GM18526 (cell line): ENCODE results near the gene FUT2.

Experiments used
- POLR2A ChIP-seq: IDR thresholded peaks from 3 replicates; pipeline ENCODE4 v1.6.1; 2011; ENCODE audit not compliant: insufficient read length; ENCODE audit errors: extremely low read depth

FUT2 gene

GRCh38 chr19:48695743-48696352, at the start of gene FUT2:
Gene FUT2 (plus strand): TSS chr19:48695971. CDS start chr19:48702957, 6,986 bp downstream.
- TF ChIP-seq POLR2A, result no peak

- TF ChIP-seq POLR2A, result no peak
These were observed 49.6 kb upstream of the FUT2 start, which contains the start of gene CA11 for GRCh38 chr19:48646001-48646721. Gene CA11 (minus strand): TSS chr19:48646187. CDS start chr19:48645632, 555 bp downstream.

- TF ChIP-seq POLR2A, result no peak
These were observed 49.0 kb upstream of the FUT2 start for GRCh38 chr19:48646722-48647216.

- no peak for TF ChIP-seq POLR2A
These were observed 47.6 kb upstream of the FUT2 start for GRCh38 chr19:48648134-48648533.

GRCh38 chr19:48650974-48651682, 44.6 kb upstream of the FUT2 start:
- no peak for TF ChIP-seq POLR2A

DNA sequence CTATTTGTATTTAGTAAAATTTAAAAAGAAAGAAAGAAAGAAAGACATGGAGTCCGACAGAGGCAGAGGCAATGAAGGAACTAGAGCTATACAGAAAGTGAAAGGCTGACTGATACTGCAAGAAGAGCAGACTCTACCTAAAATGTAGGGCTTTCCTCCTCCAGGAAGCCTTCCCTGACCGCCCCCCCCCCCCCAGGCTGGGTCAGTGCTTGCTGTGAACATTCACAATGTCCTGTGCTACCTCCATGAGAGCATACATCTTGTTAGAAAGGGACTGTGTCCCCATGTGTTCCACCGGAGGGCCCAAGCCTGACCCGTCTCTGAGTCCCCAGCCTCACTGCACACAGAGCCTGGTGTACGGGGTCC, 44.1 kb upstream of the FUT2 start:
- TF ChIP-seq POLR2A, result no peak

- no peak for TF ChIP-seq POLR2A
These were observed 41.3 kb upstream of the FUT2 start for GRCh38 chr19:48654299-48655059.

DNA sequence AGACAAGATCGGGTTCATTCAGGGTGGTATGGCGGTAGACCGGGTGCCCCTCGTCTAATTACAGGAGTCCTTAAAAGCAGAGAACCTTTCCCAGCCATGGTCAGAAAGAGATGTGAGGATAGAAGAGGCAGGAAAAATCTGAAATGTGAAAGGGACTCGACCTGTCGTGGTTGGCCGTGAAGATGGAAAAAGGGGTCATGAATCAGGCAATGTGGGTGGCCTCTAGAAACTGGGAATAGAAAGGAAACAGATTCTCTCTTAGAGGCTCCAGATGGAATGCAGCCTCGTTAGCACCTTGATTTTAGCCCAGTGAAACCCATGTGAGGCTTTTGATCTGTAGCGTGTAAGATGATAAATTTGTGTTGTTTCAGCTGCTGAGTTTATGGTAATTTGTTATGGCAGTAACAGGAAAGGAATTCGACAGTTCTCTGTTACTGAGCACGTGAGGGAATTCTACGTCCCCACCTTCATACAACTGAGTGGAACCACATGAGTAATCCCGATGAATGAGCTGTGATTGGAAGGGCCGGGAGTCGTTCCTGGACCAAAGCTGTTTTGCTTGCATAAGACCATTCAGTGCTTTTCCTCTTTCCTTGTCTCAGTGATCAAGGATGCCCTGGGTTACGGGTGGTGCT, 38.8 kb upstream of the FUT2 start:
- TF ChIP-seq POLR2A, result no peak

DNA sequence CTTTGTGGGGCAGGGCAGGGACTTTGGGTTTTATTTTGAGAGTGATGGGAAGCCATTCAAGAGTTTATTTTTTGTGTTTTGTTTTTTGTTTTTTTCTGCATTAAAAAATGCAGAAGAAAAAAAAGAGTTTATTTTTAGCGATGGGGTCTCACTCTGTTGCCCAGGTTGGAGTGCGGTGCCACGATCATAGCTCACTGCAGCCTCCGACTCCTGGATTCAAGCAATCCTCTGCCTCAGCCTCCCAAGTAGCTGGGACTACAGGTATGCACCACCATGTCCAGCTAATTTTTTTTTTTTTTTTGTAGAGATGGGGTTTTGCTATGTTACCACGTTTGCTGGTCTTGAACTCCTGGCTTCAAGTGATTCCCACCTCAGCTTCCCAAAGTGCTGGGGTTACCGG, 37.3 kb upstream of the FUT2 start:
- no peak for TF ChIP-seq POLR2A

DNA sequence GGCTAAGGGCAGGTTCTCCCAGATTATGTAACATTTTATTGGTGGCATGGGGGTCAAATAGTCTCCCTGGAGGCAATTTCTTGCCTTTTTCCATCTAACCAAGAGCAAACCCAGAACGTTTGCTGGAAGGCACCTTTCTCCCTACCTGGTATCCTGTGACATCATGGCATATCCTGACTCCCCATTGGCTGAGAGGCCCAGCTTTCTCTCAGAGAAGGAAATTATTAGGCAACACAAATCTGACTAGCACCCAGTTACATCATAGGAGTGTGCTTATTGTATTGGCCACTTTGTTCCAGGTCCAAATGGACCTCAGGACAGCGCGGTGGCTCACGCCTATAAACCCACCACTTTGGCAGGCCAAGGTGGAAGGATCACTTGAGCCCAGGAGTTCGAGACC, 36.0 kb upstream of the FUT2 start:
- TF ChIP-seq POLR2A, result no peak

DNA sequence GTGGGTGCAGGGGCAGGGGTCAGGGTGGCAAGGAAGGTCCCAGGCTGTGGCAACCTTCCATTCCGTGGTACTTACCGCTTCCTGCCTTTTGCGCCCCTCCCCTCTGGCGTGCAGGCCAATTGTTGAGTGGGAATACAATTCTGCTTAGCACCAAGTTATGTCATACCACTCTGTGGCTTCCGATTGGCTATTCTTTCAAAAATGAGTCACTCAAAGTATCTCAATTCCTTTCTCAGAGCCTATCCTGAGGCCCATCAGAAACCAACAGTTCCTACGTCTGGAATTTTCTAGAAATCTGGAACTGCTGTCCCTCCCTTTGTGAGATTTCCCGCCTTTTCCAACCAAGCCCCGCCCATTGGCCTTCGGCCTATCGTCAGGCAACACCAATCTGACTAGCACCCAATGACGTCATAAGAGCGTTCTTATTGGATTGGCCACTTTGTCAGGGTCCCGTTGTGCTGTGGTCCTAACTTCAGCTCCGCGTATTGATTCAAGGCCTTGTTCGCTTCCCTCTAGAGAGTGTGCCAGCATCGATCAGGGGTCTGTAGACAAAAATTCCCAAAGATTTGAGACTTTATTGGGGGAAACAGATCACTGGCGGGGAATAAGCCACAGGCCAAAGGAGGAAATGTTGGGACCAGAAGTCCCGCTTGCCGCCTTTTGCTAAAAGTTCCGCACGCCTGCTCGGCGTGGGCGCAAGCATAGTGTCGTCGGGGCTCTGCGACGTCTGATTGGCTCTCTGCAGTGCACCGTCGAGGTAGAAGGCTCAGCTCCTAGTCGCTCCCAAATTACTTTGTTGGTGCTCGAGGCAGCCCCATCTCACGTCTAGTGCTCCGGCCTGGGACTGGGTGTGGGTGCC, 34.7 kb upstream of the FUT2 start:
- TF ChIP-seq POLR2A, result no peak

GRCh38 chr19:48661711-48662090, 34.1 kb upstream of the FUT2 start:
- TF ChIP-seq POLR2A, result no peak

DNA sequence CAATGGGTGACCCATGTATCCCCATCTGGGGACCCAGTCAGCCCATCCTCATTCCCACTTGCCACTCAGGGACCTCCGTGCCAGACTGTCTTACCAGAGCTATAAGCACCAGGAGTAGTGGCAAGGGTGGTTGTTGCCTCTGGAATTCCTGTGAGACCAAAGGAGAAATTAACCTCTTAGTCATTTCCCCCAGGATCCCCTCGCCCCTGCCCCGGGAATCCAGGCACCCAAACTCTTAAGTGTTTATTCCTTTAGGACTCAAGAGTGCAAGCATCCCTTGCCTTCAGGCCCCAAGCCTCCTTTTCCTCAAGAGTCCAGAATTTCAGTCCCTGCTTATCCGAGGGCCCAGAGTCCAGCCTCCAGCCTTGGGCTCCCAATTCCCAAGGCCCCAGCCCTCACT, 32.1 kb upstream of the FUT2 start:
- no peak for TF ChIP-seq POLR2A

- no peak for TF ChIP-seq POLR2A
These were observed 31.3 kb upstream of the FUT2 start for GRCh38 chr19:48664476-48664875.

GRCh38 chr19:48665786-48666185, 30.0 kb upstream of the FUT2 start:
- no peak for TF ChIP-seq POLR2A

- no peak for TF ChIP-seq POLR2A
These were observed 27.4 kb upstream of the FUT2 start for GRCh38 chr19:48668332-48668731.
